B cell (primary cell): ENCODE results near the gene BRD3. TPM values are rescaled to one million over a fixed set of nuclear protein-coding genes. Genes with fewer than 3 reads are reported as not detected.

Experiments
- ATAC-seq: fragments of 200-7000 bp; cut with Tn5 transposase; one replicate; pipeline ENCODE4 v1.10.0; 2021; ENCODE audit warnings: low read depth, mild to moderate bottlenecking, moderate number of reproducible peaks, moderate library complexity
- CTCF ChIA-PET: fragments of 350-600 bp; sonication (Branson Sonifier 250); formaldehyde crosslinking; loops from one replicate; lab custom pipeline; 2021; ENCODE audit warnings: antibody characterized with exemption, inconsistent platforms; lab: Charles Lee
- POLR2A ChIA-PET: fragments of 350-600 bp; sonication (Branson Sonifier 250); formaldehyde crosslinking; loops from one replicate; lab custom pipeline; 2021; ENCODE audit warnings: antibody characterized with exemption; lab: Charles Lee
- DNase-seq: peaks from one replicate; pipeline ENCODE4 v3.0.0; 2013
- H2AFZ ChIP-seq: 2 replicates; pipeline ENCODE4 v1.6.1; 2012; ENCODE audit warnings: mild to moderate bottlenecking, low read depth, low read length; ENCODE audit not compliant: insufficient read depth, poor library complexity, severe bottlenecking
- H3K27ac ChIP-seq, 2 donors: 1 replicate in 1 of 2; 2 replicates in 1 of 2; pipeline ENCODE4 v1.5.1; 2012 to 2013; ENCODE audit warnings: low read length in 2 of 2, mild to moderate bottlenecking in 2 of 2, moderate library complexity in 1 of 2
- H3K27me3 ChIP-seq, 4 experiments: fragments of 200-600 bp in 1 of 4; sonication (generic) in 1 of 4; replicated peaks in 1 of 4; 1 replicate in 2 of 4; 2 replicates in 2 of 4; pipeline versions ENCODE4 v1.6.1 to v1.7.0; 2013 to 2016; ENCODE audit warnings: low read length in 3 of 4, mild to moderate bottlenecking in 2 of 4, mixed read lengths in 1 of 4, moderate library complexity in 1 of 4; ENCODE audit not compliant: insufficient read depth in 4 of 4, control insufficient read depth in 3 of 4; ENCODE audit errors: control extremely low read depth in 1 of 4
- H3K36me3 ChIP-seq, 2 experiments: replicated peaks in 1 of 2; 1 replicate in 1 of 2; 2 replicates in 1 of 2; pipeline versions ENCODE4 v1.6.1 to v1.7.1; 2013; ENCODE audit warnings: low read length in 1 of 2; ENCODE audit not compliant: insufficient read depth in 2 of 2, control insufficient read depth in 1 of 2; ENCODE audit errors: control extremely low read depth in 1 of 2, extremely low read depth in 1 of 2
- H3K4me1 ChIP-seq, 2 donors: fragments of 200-600 bp in 1 of 2; sonication (generic) in 1 of 2; 1 replicate in 1 of 2; 2 replicates in 1 of 2; pipeline versions ENCODE4 v1.5.1 to v1.6.1; 2013 to 2017; ENCODE audit warnings: low read length in 2 of 2; ENCODE audit not compliant: control insufficient read depth in 2 of 2, insufficient read depth in 2 of 2
- H3K4me2 ChIP-seq: replicated peaks from 2 replicates; pipeline ENCODE3; 2012; ENCODE audit warnings: mild to moderate bottlenecking, low read depth, low read length; ENCODE audit not compliant: poor library complexity, severe bottlenecking
- H3K4me3 ChIP-seq, 5 experiments: fragments of 200-600 bp in 1 of 5; sonication (generic) in 1 of 5; 1 replicate in 3 of 5; 2 replicates in 2 of 5; pipeline versions ENCODE4 v1.5.1 to v1.7.0; 2011 to 2016; ENCODE audit warnings: low read length in 4 of 5, mild to moderate bottlenecking in 4 of 5, low read depth in 2 of 5, control low read depth in 1 of 5, moderate library complexity in 1 of 5; ENCODE audit not compliant: insufficient read depth in 1 of 5; ENCODE audit errors: control extremely low read depth in 1 of 5, extremely low read depth in 1 of 5
- H3K79me2 ChIP-seq: fragments of 200-600 bp; sonication (generic); one replicate; pipeline ENCODE4 v1.6.0; 2016; ENCODE audit warnings: low read length; ENCODE audit not compliant: control insufficient read depth, insufficient read depth
- H3K9ac ChIP-seq: fragments of 200-600 bp; sonication (generic); 2 replicates; pipeline ENCODE4 v1.6.1; 2017; ENCODE audit warnings: mild to moderate bottlenecking, low read length, moderate library complexity
- H3K9me3 ChIP-seq, 3 donors: one replicate each; pipeline versions ENCODE4 v1.6.1 to v1.7.1; 2013; ENCODE audit warnings: low read length in 2 of 3; ENCODE audit not compliant: control insufficient read depth in 2 of 3, insufficient read depth in 1 of 3; ENCODE audit errors: control extremely low read depth in 1 of 3
- H4K20me1 ChIP-seq: 2 replicates; pipeline ENCODE4 v1.6.0; 2012; ENCODE audit warnings: mild to moderate bottlenecking, low read length; ENCODE audit not compliant: insufficient read depth, control insufficient read depth, poor library complexity, severe bottlenecking
- H3K27ac Mint-ChIP-seq: one replicate; pipeline ENCODE4 v1.8.0; 2021; ENCODE audit warnings: mixed read lengths
- H3K27me3 Mint-ChIP-seq: one replicate; pipeline ENCODE4 v1.8.0; 2021; ENCODE audit warnings: mixed read lengths
- H3K4me1 Mint-ChIP-seq: one replicate; pipeline ENCODE4 v1.8.0; 2021; ENCODE audit warnings: mixed read lengths
- H3K4me3 Mint-ChIP-seq: one replicate; pipeline ENCODE4 v1.8.0; 2021; ENCODE audit warnings: mixed read lengths
- H3K9me3 Mint-ChIP-seq: one replicate; pipeline ENCODE4 v1.8.0; 2022; ENCODE audit warnings: mixed read lengths; ENCODE audit not compliant: insufficient read depth
- CTCF ChIP-seq: fragments of 200-600 bp; IDR thresholded peaks from one replicate; pipeline ENCODE4 v1.8.0; 2022; ENCODE audit warnings: antibody characterized with exemption, mild to moderate bottlenecking
- EZH2 ChIP-seq: IDR thresholded peaks from 2 replicates; pipeline ENCODE4 v1.6.1; 2012; ENCODE audit warnings: borderline replicate concordance, low read depth, mild to moderate bottlenecking, moderate library complexity, low read length; ENCODE audit not compliant: insufficient read depth, poor library complexity, severe bottlenecking
- WGBS: methylation state at CpG from one replicate; pipeline ENCODE4 v1.1.5; 2013; ENCODE audit warnings: missing lambda C conversion rate; ENCODE audit not compliant: insufficient coverage; 5-methylcytosine and 5-hydroxymethylcytosine counted together
- intact Hi-C: fragments of 100-400 bp; cut with micrococcal nuclease; formaldehyde crosslinking; loops from one replicate; pipeline ENCODE4 v1.10.0; 2022
- polyA plus RNA-seq: library from polyadenylated mRNA; depleted of rRNA; stranded (reverse); fragments of >200 nt; gene quantifications from 2 replicates; pipeline ENCODE4 v1.2.3, GENCODE V29; 2012
- total RNA-seq, 2 donors: library from RNA; stranded (reverse); fragments of 120-200 nt in 1 of 2; gene quantifications; 1 replicate in 1 of 2; 2 replicates in 1 of 2; pipeline versions ENCODE4 v1.2.3 to v1.2.4, GENCODE V29; 2013 to 2022

BRD3 gene
- total and polyA plus RNA-seq, 2 donors (not counting 1 experiment from before 2014, with no cell fraction given): 8.9 to 38.0 TPM

DNA sequence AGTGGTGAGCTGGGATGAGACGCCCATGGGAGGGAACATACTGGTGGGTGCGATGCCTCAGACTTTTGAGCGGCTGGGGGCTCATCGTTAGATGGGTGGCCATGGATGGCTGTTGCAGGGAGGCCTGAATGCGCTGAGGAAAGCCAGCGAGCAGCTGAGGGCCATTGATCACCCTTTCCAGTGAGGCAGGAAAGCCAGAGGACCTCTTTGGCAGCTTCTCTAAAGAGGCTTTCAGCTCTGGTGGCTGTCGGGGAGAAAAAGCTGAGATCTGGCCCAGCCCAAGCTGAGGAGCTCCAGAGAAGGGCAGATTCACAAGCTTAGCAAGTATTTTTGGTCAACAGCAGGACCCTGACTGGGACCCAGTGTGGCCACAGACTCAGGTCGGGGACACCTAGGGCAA lies 62.4 kb downstream of the BRD3 start:
- Mint-ChIP-seq H3K27me3 (peaks cover 16% of the 10 kb centered on the region), H3K4me3 (no peak overlapping the region), H3K9me3 (no peaks in the 10 kb centered on the region), H3K4me1 (peaks cover 4% of the 10 kb centered on the region), H3K27ac (no peak overlapping the region)
- ATAC-seq (no peak), DNase-seq (no peak)
- H3K9me3 ChIP-seq: peaks cover 0 to 4% (median 0%) of the 10 kb centered on the region in 3 donors
- H3K27me3 ChIP-seq: peaks cover 0 to 16% (median 0%) of the 10 kb centered on the region in 4 experiments
- H3K4me3 ChIP-seq: no peak overlapping the region
- H3K36me3 ChIP-seq: no peaks in the 10 kb centered on the region
- H3K4me2 ChIP-seq: no peak overlapping the region
- no peaks in the 10 kb centered on the region for H3K4me1 ChIP-seq
- CTCF ChIA-PET: interaction anchor here (0.7 to 2.3 kb wide), 2 partner anchors 91 to 262 kb away, joined by 3 to 5 read pairs; no protein-coding TSS in a partner anchor
- no peak overlapping the region for H3K27ac ChIP-seq
- no peak overlapping the region for H2AFZ ChIP-seq
- H3K79me2 ChIP-seq: no peaks in the 10 kb centered on the region
- TF ChIP-seq EZH2 (no peak), CTCF (no peak)
- intact Hi-C loops: no loop called here
- no peaks in the 10 kb centered on the region for H4K20me1 ChIP-seq
- no peak overlapping the region for H3K9ac ChIP-seq
- WGBS: 99% methylated on average over 6 of the region's 8 CpGs
- POLR2A ChIA-PET: interaction anchor here (0.6 kb wide), 1 partner anchor 209 kb away, joined by 3 read pairs; no protein-coding TSS in a partner anchor

DNA sequence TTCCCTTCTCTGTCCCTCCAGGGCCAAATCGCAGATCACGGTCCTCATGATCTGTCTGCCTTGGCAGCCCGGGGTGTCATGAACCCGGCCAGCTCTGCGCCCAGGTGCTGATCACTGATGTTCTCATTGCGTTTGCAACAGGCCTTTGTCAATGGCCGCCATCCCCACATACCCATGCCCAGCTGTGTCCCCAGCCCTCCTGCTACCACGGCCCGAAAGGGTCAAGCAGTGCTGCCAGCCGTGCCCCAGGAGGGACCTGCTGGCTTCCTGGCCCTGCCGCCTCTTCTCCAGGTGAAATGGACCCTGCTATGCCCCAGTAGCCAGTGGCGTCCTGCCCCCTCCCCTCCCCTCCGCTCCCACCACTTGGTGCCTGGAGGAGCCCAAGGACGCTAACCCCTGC lies 62.9 kb downstream of the BRD3 start:
- no peak overlapping the region for H3K4me3 Mint-ChIP-seq
- no peaks in the 10 kb centered on the region for H3K36me3 ChIP-seq
- peaks cover 16% of the 10 kb centered on the region for H3K27me3 Mint-ChIP-seq
- ATAC-seq (no peak), DNase-seq (no peak)
- H2AFZ ChIP-seq: no peak overlapping the region
- intact Hi-C loops: no loop called here
- TF ChIP-seq CTCF (no peak), EZH2 (no peak)
- H3K9me3 ChIP-seq: no peaks in the 10 kb centered on the region
- H3K4me1 ChIP-seq: no peaks in the 10 kb centered on the region
- H4K20me1 ChIP-seq: no peaks in the 10 kb centered on the region
- H3K4me1 Mint-ChIP-seq: peaks cover 6% of the 10 kb centered on the region
- H3K9me3 Mint-ChIP-seq: no peaks in the 10 kb centered on the region
- H3K27ac Mint-ChIP-seq: no peak overlapping the region
- POLR2A ChIA-PET: no interaction called here
- no peak overlapping the region for H3K4me3 ChIP-seq
- WGBS: 85% methylated on average over 14 of the region's 14 CpGs
- H3K27ac ChIP-seq: no peak overlapping the region
- no peaks in the 10 kb centered on the region for H3K79me2 ChIP-seq
- CTCF ChIA-PET: interaction anchor here (1.2 to 2.3 kb wide), 2 partner anchors 10 to 262 kb away, joined by 5 to 6 read pairs; no protein-coding TSS in a partner anchor
- H3K27me3 ChIP-seq: peaks cover 0 to 13% (median 0%) of the 10 kb centered on the region in 4 experiments
- H3K9ac ChIP-seq: no peak overlapping the region
- no peak overlapping the region for H3K4me2 ChIP-seq
